Measurements from ENCODE around the gene CHAF1A.

CHAF1A gene

DNA sequence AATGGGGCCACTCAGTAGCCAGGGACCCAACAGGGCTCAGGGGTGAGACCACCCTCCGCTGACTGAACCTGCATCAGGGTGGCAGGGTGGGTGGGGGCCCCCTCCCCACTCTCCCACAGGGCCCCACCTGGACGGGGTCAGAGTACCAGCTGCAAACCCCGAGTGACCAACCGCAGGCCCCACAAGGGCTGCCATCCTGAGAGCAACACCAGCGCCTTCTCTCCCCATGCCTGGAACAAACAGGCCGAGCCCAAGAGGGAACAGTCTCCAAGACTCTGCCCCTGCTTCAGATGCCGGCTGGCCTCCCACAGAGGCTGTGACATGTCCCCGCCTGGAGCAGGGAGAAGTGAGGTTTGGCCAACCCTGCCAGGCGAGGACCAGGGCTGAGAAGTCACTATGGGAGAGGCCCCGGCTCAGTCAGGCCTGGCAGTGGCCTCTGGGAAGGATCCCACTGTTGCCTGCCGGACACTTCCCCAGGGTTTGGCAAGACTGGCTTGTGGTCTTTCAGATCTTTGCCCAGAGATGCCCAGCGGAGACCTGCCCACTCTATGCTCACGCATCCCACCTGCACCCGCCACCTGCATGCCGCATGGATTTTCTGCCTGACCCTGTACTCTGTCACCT, 31.9 kb upstream of the CHAF1A start:
- in situ Hi-C loops (cut with HindIII; ENCODE audit: low pct_unique_long_range_greater_than_20kb, low sequenced_read_pairs) = no loop called here
- DNase-seq (ENCODE audit: low read depth in 1 of 2, low spot score in 1 of 2) = no peak

DNA sequence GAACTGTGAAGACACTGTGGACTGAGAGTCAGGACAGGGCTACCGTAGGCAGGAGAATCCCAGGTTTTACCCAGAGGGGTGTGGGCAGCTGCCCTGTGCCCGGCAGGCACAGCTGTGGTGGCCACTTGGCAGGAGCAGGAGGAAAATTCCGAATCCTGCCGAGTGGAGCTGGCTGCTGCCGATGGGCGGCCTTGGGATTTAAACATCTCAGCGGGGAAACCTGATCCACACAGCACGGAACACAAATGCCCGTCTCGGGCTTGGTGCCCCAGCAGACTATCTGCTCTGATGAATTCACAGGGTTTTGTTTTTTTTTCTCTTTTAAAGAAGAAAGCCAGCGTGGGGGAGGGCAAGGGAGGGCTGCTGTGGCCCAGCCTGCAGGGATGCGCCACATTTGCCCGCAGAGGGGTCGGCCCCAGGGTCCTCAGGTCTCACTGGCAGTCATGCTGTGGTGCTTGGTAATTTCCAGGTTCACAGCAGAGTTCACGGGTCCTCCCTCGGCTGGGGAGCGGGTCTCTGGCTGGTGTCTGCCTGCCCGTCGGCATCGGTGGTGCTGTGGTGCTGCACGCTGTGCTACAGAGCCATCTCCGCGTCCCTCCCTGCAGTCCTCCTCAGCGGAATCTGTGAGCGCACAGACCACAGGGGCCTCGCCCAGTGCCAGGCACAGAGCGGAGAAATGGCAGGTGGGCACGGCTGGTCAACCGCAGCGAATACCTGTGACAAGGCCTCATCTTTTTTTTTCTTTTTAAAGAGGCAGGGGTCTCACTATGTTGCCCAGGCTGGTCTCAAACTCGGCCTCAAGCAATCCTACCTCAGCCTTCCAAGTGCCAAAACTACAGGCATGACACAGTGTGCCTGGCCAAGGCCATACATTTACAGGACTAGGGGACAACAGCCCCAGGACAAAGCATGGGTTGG, 30.9 kb upstream of the CHAF1A start:
- DNase-seq (ENCODE audit: low read depth in 1 of 2, low spot score in 1 of 2) = no peak
- no peak for TF ChIP-seq JUND (IDR thresholded peaks at IDR 0.05; ENCODE audit: low read depth)
- in situ Hi-C loops (cut with HindIII; ENCODE audit: low pct_unique_long_range_greater_than_20kb, low sequenced_read_pairs) = no loop called here

More for the DNA sequence above, 31.9 kb upstream of the CHAF1A start:
- TF ChIP-seq JUND (IDR thresholded peaks at IDR 0.05; ENCODE audit: low read depth) = no peak

DNA sequence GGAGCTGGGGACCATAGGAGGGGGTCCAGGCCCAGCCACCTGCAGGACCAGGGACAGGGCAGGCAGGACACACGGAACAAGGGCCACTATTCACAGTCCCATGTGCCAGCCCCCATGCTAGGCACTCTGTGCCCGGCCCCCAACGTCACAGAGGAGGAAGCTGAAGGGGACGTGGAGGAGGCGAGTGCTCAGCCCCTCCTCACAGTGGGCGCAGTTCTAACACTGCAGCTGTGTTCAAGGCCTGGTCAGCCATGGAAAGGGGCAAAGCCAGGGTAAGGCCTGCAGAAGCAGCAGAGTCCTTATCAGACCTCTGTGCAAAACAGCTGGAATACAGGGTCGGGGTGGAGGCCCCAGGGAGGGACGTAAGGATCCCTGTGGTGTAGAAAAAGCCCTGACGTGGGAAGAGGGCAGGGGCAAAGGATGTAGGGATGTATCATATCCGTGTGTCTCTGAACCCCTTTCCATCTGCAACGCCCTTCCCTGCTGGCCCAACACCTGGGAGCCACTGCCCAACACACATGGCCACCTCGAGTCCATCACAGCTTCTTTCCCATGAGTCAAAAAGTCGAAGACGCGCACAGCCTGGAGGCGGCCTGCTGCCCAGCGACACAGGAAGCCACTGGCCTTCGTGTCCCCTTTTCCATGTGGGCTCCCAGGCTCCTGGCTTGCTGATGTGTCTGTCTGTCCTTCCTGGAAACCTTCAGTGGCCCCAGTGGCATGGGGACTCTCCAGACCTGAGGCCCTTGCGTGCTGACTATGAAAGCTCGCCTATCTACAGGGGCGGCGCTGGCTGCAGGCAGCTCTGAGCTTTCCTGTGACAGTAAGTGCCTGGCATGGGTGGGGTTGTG, 30.1 kb upstream of the CHAF1A start:
- TF ChIP-seq JUND (IDR thresholded peaks at IDR 0.05; ENCODE audit: low read depth) = no peak
- DNase-seq (ENCODE audit: low read depth in 1 of 2, low spot score in 1 of 2) = no peak
- in situ Hi-C loops (cut with HindIII; ENCODE audit: low pct_unique_long_range_greater_than_20kb, low sequenced_read_pairs) = no loop called here

DNA sequence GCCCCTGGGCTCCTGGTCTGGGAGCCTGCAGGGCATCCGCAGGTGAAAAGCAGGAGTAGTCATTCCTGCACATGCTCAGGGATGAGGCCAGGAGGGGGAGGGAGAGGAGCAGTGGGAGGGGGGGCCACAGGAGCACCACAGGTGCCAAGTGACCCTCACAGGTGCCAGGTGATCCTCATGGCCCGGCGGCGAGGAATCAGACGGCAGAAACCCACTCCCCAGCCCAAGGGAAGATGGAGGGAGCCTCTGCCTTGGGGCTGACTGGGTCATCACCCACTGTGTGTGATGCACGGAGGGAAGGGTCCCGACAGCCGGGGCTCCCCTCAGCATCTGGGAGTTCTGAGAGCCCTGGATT, 29.4 kb upstream of the CHAF1A start:
- no peak for TF ChIP-seq JUND (IDR thresholded peaks at IDR 0.05; ENCODE audit: low read depth)
- in situ Hi-C loops (cut with HindIII; ENCODE audit: low pct_unique_long_range_greater_than_20kb, low sequenced_read_pairs) = no loop called here
- DNase-seq (ENCODE audit: low read depth in 1 of 2, low spot score in 1 of 2) = no peak

DNA sequence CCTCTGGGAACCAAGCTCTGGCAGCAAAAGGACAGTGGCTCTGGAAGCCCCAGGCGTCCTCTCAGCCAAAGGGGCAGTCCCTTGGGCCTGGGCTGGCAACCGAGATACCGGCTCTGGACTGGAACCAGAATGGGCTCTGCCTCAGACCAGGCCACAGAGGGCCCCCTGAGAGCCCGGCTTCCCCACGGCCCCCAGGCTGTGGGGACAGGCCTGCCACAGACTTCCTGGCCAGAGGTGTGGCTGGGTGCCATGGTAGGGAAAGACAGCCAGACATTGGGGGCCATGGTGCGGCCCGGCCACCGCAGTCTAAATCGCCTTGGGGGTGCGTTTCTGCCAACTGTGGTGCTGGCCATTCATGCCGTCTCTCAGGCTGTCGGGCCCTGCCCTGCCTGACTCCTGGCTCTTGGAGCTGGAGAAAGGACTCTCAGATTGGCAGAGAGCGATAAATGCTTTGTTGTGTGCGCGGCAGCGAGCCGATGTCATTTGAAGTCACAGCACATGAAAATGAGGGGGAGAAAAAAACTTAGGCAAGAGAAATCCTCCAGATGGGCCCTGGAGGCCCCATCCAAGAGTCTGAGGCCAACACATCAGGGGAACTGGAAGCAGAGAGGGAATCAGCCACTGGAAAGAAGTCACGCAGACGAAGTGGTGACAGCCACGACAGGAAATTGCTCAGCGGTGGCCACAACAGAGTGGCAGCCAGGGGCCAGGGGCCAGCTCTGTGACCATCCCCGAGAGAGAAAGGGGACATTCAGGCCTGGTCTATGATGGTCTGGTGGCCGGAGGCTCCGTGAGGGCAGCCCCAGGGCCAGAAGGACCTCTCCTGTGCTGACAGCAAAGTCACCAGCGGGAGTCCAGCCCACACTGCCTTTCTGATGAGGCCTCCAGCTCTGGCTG, 28.6 kb upstream of the CHAF1A start:
- DNase-seq (ENCODE audit: low read depth in 1 of 2, low spot score in 1 of 2) = no peak
- in situ Hi-C loops (cut with HindIII; ENCODE audit: low pct_unique_long_range_greater_than_20kb, low sequenced_read_pairs) = no loop called here
- TF ChIP-seq JUND (IDR thresholded peaks at IDR 0.05; ENCODE audit: low read depth) = no peak

DNA sequence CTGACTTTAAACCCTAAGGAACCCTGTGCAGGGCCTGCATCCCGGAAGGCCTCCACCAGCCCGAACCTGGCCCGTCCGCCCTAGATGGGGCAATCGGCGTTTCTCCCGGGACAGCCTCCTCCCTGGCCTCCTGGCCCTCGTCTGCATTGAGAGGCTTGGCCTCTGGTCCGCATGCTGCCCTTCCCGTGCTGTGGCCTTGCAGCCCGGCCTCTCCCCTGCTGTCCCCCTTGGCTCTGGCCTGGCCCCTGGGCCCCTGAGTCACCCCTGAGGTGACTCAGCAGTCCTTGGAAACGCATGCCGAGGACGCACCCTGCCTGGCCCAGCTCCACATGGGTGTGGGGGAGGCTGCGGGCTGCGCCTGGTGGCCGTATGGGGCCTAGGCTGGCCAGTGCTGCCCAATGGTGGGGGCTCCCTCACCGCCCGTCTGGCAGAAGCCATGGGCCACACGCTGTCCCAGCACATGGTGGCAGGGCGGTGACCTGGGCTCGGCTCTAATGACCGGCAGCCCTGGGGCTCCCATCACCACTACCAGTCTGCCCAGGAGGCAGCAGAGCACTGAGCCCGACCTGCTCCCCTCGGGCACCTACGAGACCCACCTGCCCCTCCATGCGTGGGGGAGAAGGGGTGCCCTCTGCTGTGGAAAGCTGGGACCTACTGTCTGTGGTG, 27.8 kb upstream of the CHAF1A start:
- no peak for TF ChIP-seq JUND (IDR thresholded peaks at IDR 0.05; ENCODE audit: low read depth)
- in situ Hi-C loops (cut with HindIII; ENCODE audit: low pct_unique_long_range_greater_than_20kb, low sequenced_read_pairs) = no loop called here
- no peak for DNase-seq (ENCODE audit: low read depth in 1 of 2, low spot score in 1 of 2)

DNA sequence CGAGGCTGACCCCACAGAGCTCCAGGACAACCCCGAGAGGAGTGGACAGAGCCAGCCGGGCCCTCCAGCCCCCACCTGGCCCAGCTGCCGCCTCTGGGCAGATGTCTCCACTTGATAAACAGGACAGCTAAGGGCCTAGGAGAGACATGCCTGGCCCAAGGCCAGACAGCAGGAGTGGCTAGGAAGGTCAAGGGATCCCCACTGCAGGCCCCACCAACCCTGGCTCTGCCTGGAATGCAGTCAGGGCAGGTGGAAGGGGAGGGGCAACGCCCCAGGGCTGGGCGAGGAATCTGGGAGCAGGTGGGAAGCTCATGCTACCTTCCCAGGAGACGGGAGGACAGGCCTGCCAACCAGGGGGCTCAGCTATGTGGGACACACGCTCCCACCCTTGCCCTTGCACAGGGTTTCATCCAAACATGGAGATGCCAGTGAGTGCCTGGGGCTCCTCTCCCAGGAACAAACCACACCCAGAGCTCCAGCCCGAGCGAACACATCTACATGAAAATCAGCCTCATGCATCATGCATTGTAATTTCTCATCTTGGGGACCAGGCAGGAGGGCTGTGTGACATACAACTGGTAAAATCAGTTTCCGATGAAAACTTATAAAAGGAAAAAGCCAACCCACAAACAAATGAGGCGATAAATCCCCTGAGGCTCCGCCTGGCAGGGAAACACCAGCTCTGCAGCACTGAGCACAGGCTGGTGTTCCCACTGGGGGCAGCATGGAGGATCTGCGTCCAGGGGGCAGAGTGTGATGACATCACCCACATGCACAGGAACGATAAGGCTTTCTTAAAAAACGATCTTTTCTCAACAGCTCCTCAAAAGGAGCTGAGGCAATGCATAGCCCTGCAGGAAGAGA, 27.0 kb upstream of the CHAF1A start:
- peak in 1 of 2 experiments; percentile 87 for DNase-seq (ENCODE audit: low read depth in 1 of 2, low spot score in 1 of 2)
- no peak for TF ChIP-seq JUND (IDR thresholded peaks at IDR 0.05; ENCODE audit: low read depth)
- in situ Hi-C loops (cut with HindIII; ENCODE audit: low pct_unique_long_range_greater_than_20kb, low sequenced_read_pairs) = no loop called here

DNA sequence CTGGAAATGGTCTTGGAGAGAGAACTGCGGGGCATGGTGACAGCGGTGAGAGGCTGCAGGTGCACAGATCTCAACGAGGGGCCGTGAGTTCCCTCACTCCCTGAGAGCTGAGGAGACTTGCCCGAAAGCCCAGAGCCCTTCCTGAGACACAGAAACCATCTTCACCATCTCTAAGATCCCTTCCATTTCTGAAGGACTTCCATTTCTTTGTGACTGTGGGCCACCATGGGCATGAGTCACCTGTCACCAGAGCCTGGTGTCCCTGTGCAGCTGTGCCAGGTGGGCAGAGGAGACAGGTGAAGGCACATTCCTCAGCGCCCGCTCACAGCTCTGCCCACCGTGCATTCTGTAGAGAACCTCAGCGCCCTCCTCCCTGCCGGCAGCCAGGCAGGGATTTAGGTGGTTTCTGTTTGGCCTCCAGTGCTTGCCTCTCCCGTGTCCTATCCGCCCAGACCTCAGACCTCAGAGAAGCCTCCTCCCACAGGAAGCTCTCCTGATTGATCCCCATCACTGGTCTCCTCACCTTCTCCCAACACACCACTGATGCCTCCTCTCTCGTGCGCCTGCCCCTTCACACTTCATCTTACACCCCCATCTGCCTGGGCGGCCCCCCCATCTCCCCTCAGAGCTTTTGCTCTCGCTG, 26.3 kb upstream of the CHAF1A start:
- no peak for TF ChIP-seq JUND (IDR thresholded peaks at IDR 0.05; ENCODE audit: low read depth)
- no peak for DNase-seq (ENCODE audit: low read depth in 1 of 2, low spot score in 1 of 2)
- in situ Hi-C loops (cut with HindIII; ENCODE audit: low pct_unique_long_range_greater_than_20kb, low sequenced_read_pairs) = no loop called here

DNA sequence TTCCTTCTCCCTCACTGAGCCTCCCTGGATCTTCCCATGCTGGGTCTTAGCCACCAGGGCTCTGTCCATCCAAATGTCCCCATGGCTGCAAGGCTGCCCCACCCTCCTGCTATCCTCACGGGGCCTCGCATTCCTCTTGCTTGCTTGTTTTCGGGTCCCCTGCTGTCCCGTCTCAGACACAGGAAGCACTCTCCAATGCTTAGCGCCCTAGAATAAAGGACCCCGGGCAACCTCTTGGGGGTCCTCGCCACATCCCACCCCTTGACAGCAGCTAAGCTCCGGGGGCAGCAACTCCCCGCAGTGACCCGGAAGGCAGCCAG, 25.8 kb upstream of the CHAF1A start:
- in situ Hi-C loops (cut with HindIII; ENCODE audit: low pct_unique_long_range_greater_than_20kb, low sequenced_read_pairs) = no loop called here
- TF ChIP-seq JUND (IDR thresholded peaks at IDR 0.05; ENCODE audit: low read depth) = no peak
- no peak for DNase-seq (ENCODE audit: low read depth in 1 of 2, low spot score in 1 of 2)

DNA sequence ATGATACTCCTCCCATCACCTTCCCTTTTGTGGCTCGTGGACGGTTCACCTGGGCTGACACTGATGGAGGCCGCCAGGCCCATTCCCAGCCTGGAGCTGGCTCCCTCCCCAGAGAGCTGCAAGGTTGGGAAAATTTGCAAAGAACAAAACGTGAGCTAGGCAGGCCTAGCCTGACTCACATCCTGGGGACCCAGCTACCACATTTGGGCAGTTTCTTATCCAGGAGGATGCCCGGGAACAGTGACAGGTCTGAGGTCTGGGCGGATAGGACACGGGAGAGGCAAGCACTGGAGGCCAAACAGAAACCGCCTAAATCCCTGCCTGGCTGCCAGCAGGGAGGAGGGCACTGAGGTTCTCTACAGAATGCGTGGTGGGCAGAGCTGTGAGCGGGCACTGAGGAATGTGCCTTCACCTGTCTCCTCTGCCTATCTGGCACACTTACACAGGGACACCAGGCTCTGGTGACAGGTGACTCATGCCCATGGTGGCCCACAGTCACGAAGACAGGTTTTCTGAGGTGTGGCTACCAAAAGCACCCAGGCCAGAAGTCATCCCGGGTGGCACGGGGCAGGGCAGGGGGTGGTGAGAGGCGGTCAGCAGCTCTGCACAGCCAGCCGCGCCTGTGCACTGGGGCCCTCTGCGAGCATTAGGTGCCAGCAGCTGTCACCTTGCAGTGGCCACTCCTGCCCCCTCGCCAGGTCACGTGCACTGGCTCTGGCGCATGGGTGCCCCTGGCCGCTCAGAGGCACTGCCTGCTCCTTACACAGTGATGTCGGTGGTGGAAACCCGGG, 25.3 kb upstream of the CHAF1A start:
- in situ Hi-C loops (cut with HindIII; ENCODE audit: low pct_unique_long_range_greater_than_20kb, low sequenced_read_pairs) = no loop called here
- no peak for TF ChIP-seq JUND (IDR thresholded peaks at IDR 0.05; ENCODE audit: low read depth)
- DNase-seq (ENCODE audit: low read depth in 1 of 2, low spot score in 1 of 2) = no peak

All from T47D (cell line).